Liver (tissue), 3 donors: ENCODE data around the gene CFAP99.

Experiments
- EGR1 ChIP-seq, 2 donors: IDR thresholded peaks; 2 replicates each; pipeline ENCODE4 v1.6.1; 2016 to 2018; ENCODE audit warnings: antibody characterized with exemption in 2 of 2, low read depth in 2 of 2
- FOXA1 ChIP-seq: IDR thresholded peaks from 2 replicates; pipeline ENCODE4 v1.6.1; 2016; ENCODE audit warnings: antibody characterized with exemption
- FOXA2 ChIP-seq: IDR thresholded peaks from 2 replicates; pipeline ENCODE4 v1.6.1; 2016; ENCODE audit warnings: antibody characterized with exemption
- TF ChIP-seq, protein P1 (sequence below): IDR thresholded peaks from 2 replicates; pipeline ENCODE4 v1.6.1; 2016; ENCODE audit warnings: antibody characterized with exemption
- TF ChIP-seq, protein P2 (sequence below): IDR thresholded peaks from 2 replicates; pipeline ENCODE4 v1.6.1; 2016; ENCODE audit warnings: antibody characterized with exemption
- TF ChIP-seq, protein P3 (sequence below): fragments of 150-350 bp; IDR thresholded peaks from 2 replicates; pipeline ENCODE4 v1.5.1; 2017; ENCODE audit warnings: improper control_type of control experiment, low read depth, low read length; ENCODE audit not compliant: missing input control
- donor health status: healthy.
- donor health status: healthy.

DNA sequence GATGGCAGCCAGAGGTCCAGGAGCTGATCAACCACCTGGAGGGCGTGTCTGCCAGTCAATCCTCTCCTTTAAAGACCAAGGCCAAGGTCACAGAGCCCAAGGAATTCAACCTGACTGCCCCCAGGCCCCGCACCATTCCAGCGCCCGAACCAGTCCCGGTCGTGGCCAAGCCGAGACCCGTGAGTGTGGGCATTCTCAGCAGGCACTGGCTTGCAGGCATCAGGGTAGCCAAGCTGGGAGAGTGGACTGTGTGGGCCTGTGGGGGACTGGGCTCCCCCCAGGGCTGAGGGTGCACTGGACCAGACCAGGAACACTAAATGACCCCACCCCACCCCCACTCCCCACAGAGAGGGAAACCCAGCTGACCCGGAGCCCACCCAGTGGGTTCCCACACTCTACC lies 26.4 kb downstream of the CFAP99 start:
- TF ChIP-seq, protein P1, sequence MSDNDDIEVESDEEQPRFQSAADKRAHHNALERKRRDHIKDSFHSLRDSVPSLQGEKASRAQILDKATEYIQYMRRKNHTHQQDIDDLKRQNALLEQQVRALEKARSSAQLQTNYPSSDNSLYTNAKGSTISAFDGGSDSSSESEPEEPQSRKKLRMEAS = no peak
- no peak for TF ChIP-seq EGR1 (IDR thresholded peaks at IDR 0.05; ENCODE audit: low read depth in 2 of 2)
- TF ChIP-seq, protein P2, sequence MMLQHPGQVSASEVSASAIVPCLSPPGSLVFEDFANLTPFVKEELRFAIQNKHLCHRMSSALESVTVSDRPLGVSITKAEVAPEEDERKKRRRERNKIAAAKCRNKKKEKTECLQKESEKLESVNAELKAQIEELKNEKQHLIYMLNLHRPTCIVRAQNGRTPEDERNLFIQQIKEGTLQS = no peak
- TF ChIP-seq FOXA1 = no peak
- TF ChIP-seq FOXA2 = no peak
- TF ChIP-seq, protein P3, sequence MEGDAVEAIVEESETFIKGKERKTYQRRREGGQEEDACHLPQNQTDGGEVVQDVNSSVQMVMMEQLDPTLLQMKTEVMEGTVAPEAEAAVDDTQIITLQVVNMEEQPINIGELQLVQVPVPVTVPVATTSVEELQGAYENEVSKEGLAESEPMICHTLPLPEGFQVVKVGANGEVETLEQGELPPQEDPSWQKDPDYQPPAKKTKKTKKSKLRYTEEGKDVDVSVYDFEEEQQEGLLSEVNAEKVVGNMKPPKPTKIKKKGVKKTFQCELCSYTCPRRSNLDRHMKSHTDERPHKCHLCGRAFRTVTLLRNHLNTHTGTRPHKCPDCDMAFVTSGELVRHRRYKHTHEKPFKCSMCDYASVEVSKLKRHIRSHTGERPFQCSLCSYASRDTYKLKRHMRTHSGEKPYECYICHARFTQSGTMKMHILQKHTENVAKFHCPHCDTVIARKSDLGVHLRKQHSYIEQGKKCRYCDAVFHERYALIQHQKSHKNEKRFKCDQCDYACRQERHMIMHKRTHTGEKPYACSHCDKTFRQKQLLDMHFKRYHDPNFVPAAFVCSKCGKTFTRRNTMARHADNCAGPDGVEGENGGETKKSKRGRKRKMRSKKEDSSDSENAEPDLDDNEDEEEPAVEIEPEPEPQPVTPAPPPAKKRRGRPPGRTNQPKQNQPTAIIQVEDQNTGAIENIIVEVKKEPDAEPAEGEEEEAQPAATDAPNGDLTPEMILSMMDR = no peak
